K562 (cell line): ENCODE measurements around the gene ZMYND8.

Experiments
- CEBPG ChIP-seq, 3 experiments: fragments of 200-800 bp in 1 of 3; sonication (Bioruptor generic) in 1 of 3; sonication (generic) in 1 of 3; formaldehyde crosslinking in 1 of 3; IDR thresholded peaks in 2 of 3; conservative IDR thresholded peaks in 1 of 3; 2 replicates each; pipeline versions ENCODE4 v1.6.1 to v1.8.0; 2016 to 2022; ENCODE audit warnings: missing compliant biosample characterization in 2 of 3, missing genetic modification characterization in 2 of 3, mild to moderate bottlenecking in 1 of 3, missing genetic modification reagents in 1 of 3
- EP300 ChIP-seq: IDR thresholded peaks from 2 replicates; pipeline ENCODE4 v1.6.1; 2012; ENCODE audit warnings: low read length, improper control_type of control experiment
- SMC3 ChIP-seq: conservative IDR thresholded peaks from 2 replicates; pipeline ENCODE4 v1.6.1; 2011; ENCODE audit warnings: low read depth, low read length, improper control_type of control experiment; ENCODE audit not compliant: insufficient read depth
- SPI1 ChIP-seq: IDR thresholded peaks from 2 replicates; pipeline ENCODE4 v1.6.1; 2011; ENCODE audit warnings: low read depth, low read length, control low read depth, borderline replicate concordance
- ZNF24 ChIP-seq: fragments of 450-650 bp; IDR thresholded peaks from 2 replicates; pipeline ENCODE4 v1.6.1; 2016
- ZNF431 ChIP-seq: sonication (generic); formaldehyde crosslinking; IDR thresholded peaks from 2 replicates; pipeline ENCODE4 v1.8.0; 2022; ENCODE audit warnings: mild to moderate bottlenecking, missing genetic modification reagents
- TF ChIP-seq, protein P1 (sequence below): fragments of 450-650 bp; IDR thresholded peaks from 2 replicates; pipeline ENCODE4 v1.6.1; 2016
- TF ChIP-seq, protein P2 (sequence below): fragments of 450-650 bp; IDR thresholded peaks from 2 replicates; pipeline ENCODE4 v1.6.1; 2016; ENCODE audit warnings: low read depth

DNA sequence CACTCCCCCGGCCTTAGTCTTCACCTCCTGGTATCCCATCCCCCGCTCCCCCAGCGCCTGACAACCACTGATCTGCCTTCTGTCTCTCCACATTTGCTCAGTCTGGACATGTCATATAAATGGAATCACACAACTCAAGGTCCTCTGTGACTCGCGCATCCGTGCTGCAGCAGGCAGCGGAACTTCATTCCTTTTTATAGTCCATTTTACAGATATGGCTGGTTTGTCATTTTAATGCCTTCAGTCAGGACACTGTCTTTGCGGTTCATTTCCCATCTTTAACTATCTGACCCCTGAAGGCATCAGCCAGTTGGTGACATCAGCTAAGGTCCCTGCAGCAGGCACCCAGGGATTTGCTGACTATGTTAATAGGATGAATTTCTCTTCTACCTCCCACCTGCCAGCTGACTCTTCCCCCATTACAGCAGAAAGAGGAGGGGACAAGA lies 125.7 kb downstream of the ZMYND8 start:
- TF ChIP-seq, protein P1, sequence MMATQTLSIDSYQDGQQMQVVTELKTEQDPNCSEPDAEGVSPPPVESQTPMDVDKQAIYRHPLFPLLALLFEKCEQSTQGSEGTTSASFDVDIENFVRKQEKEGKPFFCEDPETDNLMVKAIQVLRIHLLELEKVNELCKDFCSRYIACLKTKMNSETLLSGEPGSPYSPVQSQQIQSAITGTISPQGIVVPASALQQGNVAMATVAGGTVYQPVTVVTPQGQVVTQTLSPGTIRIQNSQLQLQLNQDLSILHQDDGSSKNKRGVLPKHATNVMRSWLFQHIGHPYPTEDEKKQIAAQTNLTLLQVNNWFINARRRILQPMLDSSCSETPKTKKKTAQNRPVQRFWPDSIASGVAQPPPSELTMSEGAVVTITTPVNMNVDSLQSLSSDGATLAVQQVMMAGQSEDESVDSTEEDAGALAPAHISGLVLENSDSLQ: no peak
- TF ChIP-seq SPI1 (no peak), ZNF431 (CRISPR knock-in tag) (no peak), CEBPG (CRISPR knock-in tag; IDR thresholded peaks at IDR 0.05) (no peak), CEBPG (tag; conservative IDR thresholded peaks at IDR 0.05 in 1 of 2, IDR thresholded peaks at IDR 0.05 in 1 of 2) (no peak), SMC3 (no peak), ZNF24 (no peak), EP300 (no peak)
- TF ChIP-seq, protein P2, sequence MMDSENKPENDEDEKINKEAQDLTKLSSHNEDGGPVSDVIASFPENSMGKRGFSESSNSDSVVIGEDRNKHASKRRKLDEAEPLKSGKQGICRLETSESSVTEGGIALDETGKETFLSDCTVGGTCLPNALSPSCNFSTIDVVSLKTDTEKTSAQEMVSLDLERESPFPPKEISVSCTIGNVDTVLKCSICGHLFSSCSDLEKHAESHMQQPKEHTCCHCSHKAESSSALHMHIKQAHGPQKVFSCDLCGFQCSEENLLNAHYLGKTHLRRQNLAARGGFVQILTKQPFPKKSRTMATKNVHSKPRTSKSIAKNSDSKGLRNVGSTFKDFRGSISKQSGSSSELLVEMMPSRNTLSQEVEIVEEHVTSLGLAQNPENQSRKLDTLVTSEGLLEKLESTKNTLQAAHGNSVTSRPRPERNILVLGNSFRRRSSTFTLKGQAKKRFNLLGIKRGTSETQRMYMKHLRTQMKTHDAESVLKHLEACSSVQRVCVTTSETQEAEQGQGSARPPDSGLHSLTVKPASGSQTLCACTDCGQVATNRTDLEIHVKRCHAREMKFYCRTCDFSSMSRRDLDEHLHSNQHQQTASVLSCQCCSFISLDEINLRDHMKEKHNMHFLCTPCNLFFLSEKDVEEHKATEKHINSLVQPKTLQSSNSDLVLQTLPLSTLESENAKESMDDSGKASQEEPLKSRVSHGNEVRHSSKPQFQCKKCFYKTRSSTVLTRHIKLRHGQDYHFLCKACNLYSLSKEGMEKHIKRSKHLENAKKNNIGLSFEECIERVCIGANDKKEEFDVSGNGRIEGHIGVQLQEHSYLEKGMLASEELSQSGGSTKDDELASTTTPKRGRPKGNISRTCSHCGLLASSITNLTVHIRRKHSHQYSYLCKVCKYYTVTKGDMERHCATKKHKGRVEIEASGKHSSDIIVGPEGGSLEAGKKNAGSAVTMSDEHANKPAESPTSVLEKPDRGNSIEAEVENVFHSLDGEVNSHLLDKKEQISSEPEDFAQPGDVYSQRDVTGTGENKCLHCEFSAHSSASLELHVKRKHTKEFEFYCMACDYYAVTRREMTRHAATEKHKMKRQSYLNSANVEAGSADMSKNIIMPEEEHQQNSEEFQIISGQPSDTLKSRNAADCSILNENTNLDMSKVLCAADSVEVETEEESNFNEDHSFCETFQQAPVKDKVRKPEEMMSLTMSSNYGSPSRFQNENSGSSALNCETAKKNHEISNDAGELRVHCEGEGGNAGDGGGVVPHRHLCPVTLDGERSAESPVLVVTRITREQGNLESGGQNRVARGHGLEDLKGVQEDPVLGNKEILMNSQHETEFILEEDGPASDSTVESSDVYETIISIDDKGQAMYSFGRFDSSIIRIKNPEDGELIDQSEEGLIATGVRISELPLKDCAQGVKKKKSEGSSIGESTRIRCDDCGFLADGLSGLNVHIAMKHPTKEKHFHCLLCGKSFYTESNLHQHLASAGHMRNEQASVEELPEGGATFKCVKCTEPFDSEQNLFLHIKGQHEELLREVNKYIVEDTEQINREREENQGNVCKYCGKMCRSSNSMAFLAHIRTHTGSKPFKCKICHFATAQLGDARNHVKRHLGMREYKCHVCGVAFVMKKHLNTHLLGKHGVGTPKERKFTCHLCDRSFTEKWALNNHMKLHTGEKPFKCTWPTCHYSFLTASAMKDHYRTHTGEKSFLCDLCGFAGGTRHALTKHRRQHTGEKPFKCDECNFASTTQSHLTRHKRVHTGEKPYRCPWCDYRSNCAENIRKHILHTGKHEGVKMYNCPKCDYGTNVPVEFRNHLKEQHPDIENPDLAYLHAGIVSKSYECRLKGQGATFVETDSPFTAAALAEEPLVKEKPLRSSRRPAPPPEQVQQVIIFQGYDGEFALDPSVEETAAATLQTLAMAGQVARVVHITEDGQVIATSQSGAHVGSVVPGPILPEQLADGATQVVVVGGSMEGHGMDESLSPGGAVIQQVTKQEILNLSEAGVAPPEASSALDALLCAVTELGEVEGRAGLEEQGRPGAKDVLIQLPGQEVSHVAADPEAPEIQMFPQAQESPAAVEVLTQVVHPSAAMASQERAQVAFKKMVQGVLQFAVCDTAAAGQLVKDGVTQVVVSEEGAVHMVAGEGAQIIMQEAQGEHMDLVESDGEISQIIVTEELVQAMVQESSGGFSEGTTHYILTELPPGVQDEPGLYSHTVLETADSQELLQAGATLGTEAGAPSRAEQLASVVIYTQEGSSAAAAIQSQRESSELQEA: no peak
